ENCODE data around the gene LEF1.
"Not testable (repeated sequence)": the region's sequence is repeated elsewhere in the genome, so short reads cannot be mapped to it uniquely, and the experiment has no call there.

LEF1 gene

GRCh38 chr4:108034565-108034964, 134.2 kb downstream of the LEF1 start:
- no peak for DNase-seq (ENCODE audit: low read depth, low spot score)

GRCh38 chr4:108033348-108033747, 135.4 kb downstream of the LEF1 start:
- DNase-seq (ENCODE audit: low read depth, low spot score) = no peak

GRCh38 chr4:108031427-108032083, 137.2 kb downstream of the LEF1 start:
- DNase-seq (ENCODE audit: low read depth, low spot score) = no peak

- DNase-seq (ENCODE audit: low read depth, low spot score) = peak; percentile 56
These were observed 138.4 kb downstream of the LEF1 start for GRCh38 chr4:108030332-108030731.

GRCh38 chr4:108029731-108030130, 139.0 kb downstream of the LEF1 start:
- DNase-seq (ENCODE audit: low read depth, low spot score) = no peak

GRCh38 chr4:108029016-108029720, 139.6 kb downstream of the LEF1 start:
- DNase-seq (ENCODE audit: low read depth, low spot score) = no peak

GRCh38 chr4:108024878-108025165, 143.9 kb downstream of the LEF1 start:
- no peak for DNase-seq (ENCODE audit: low read depth, low spot score)

GRCh38 chr4:108024085-108024877, 144.5 kb downstream of the LEF1 start:
- no peak for DNase-seq (ENCODE audit: low read depth, low spot score)

- DNase-seq (ENCODE audit: low read depth, low spot score) = no peak
These were observed 149.9 kb downstream of the LEF1 start for GRCh38 chr4:108018884-108019187.

- DNase-seq (ENCODE audit: low read depth, low spot score) = peak; percentile 80
These were observed 150.5 kb downstream of the LEF1 start for GRCh38 chr4:108018040-108018883.

- DNase-seq (ENCODE audit: low read depth, low spot score) = no peak
These were observed 154.8 kb downstream of the LEF1 start for GRCh38 chr4:108013955-108014354.

GRCh38 chr4:108013327-108013726, 155.4 kb downstream of the LEF1 start:
- no peak for DNase-seq (ENCODE audit: low read depth, low spot score)

GRCh38 chr4:108012382-108012781, 156.3 kb downstream of the LEF1 start:
- not testable (repeated sequence) for DNase-seq (ENCODE audit: low read depth, low spot score)

- DNase-seq (ENCODE audit: low read depth, low spot score) = no peak
These were observed 158.6 kb downstream of the LEF1 start for GRCh38 chr4:108010167-108010566.

- no peak for DNase-seq (ENCODE audit: low read depth, low spot score)
These were observed 160.0 kb downstream of the LEF1 start for GRCh38 chr4:108008721-108009120.

GRCh38 chr4:108007984-108008383, 160.7 kb downstream of the LEF1 start:
- no peak for DNase-seq (ENCODE audit: low read depth, low spot score)

- DNase-seq (ENCODE audit: low read depth, low spot score) = no peak
These were observed 162.4 kb downstream of the LEF1 start for GRCh38 chr4:108006361-108006760.

- DNase-seq (ENCODE audit: low read depth, low spot score) = no peak
These were observed 162.9 kb downstream of the LEF1 start for GRCh38 chr4:108005807-108006206.

GRCh38 chr4:108004646-108005045, 164.1 kb downstream of the LEF1 start:
- DNase-seq (ENCODE audit: low read depth, low spot score) = no peak

GRCh38 chr4:108003982-108004515, 164.7 kb downstream of the LEF1 start:
- DNase-seq (ENCODE audit: low read depth, low spot score) = no peak

GRCh38 chr4:108001540-108002135, 167.1 kb downstream of the LEF1 start:
- no peak for DNase-seq (ENCODE audit: low read depth, low spot score)

Measured in activated CD4-positive, CD25-positive, alpha-beta regulatory T cell treated with anti-CD3 and anti-CD28 coated beads, Interleukin-2, amount 50 U/mL, for 16 hours (primary cell).